Activated effector memory CD4-positive, alpha-beta T cell treated with anti-CD3 and anti-CD28 coated beads, Interleukin-2, amount 50 U/mL, for 16 hours (primary cell): ENCODE measurements around the gene GGA1.

ENCODE experiments used
- DNase-seq: peaks from one replicate; pipeline ENCODE4 v3.0.0-alpha.2; 2020

GGA1 gene

GRCh38 chr22:37676736-37677492 lies 68.3 kb downstream of the GGA1 start:
- DNase-seq, result peak; percentile 97

- no peak for DNase-seq
Observed at GRCh38 chr22:37677493-37677974, 68.9 kb downstream of the GGA1 start.

- DNase-seq, result no peak
Observed at GRCh38 chr22:37678372-37678771, 69.7 kb downstream of the GGA1 start.

- no peak for DNase-seq
Observed at GRCh38 chr22:37679670-37680069, 71.0 kb downstream of the GGA1 start.

GRCh38 chr22:37680191-37680851 lies 71.7 kb downstream of the GGA1 start:
- no peak for DNase-seq

- no peak for DNase-seq
Observed at GRCh38 chr22:37681001-37681424, 72.4 kb downstream of the GGA1 start.

GRCh38 chr22:37681556-37682049 lies 73.0 kb downstream of the GGA1 start:
- peak; percentile 89 for DNase-seq
